T47D (cell line): ENCODE measurements around the gene DACH1.

Source experiments
- DNase-seq, 2 experiments: peaks; one replicate each; pipeline versions ENCODE4 v3.0.0 to v3.0.0-alpha.2; 2011 to 2012; ENCODE audit warnings: low read depth in 1 of 2, low spot score in 1 of 2
- JUND ChIP-seq: IDR thresholded peaks from 2 replicates; pipeline ENCODE4 v1.6.1; 2012; ENCODE audit warnings: low read depth
- in situ Hi-C: cut with HindIII; loops from 2 replicates; pipeline ENCODE4 v1.10.0; 2016; ENCODE audit warnings: low sequenced_read_pairs, low pct_unique_long_range_greater_than_20kb

The DACH1 gene

GRCh38 chr13:71681901-71682613 lies 184.9 kb downstream of the DACH1 start:
- DNase-seq: no peak
- in situ Hi-C loops: no loop called here
- TF ChIP-seq JUND: no peak

GRCh38 chr13:71677124-71677523 lies 189.9 kb downstream of the DACH1 start:
- no peak for DNase-seq
- in situ Hi-C loops: no loop called here
- no peak for TF ChIP-seq JUND

GRCh38 chr13:71672512-71672911 lies 194.5 kb downstream of the DACH1 start:
- TF ChIP-seq JUND: no peak
- in situ Hi-C loops: no loop called here
- DNase-seq: no peak

GRCh38 chr13:71663431-71663830 lies 203.6 kb downstream of the DACH1 start:
- in situ Hi-C loops: no loop called here
- no peak for DNase-seq
- TF ChIP-seq JUND: no peak

- in situ Hi-C loops: no loop called here
These were observed 205.1 kb downstream of the DACH1 start for GRCh38 chr13:71661921-71662320.

GRCh38 chr13:71659404-71659803 lies 207.6 kb downstream of the DACH1 start:
- no peak for DNase-seq
- no peak for TF ChIP-seq JUND
- in situ Hi-C loops: no loop called here

More at GRCh38 chr13:71661921-71662320, 205.1 kb downstream of the DACH1 start:
- DNase-seq: no peak
- no peak for TF ChIP-seq JUND

GRCh38 chr13:71645467-71645866 lies 221.5 kb downstream of the DACH1 start:
- TF ChIP-seq JUND: no peak
- in situ Hi-C loops: no loop called here
- no peak for DNase-seq

- DNase-seq: no peak
- in situ Hi-C loops: no loop called here
- no peak for TF ChIP-seq JUND
These were observed 222.4 kb downstream of the DACH1 start for GRCh38 chr13:71644579-71644978.

GRCh38 chr13:71643448-71643860 lies 223.6 kb downstream of the DACH1 start:
- no peak for DNase-seq
- in situ Hi-C loops: no loop called here
- TF ChIP-seq JUND: no peak

- TF ChIP-seq JUND: no peak
- no peak for DNase-seq
- in situ Hi-C loops: no loop called here
These were observed 228.3 kb downstream of the DACH1 start for GRCh38 chr13:71638751-71639150.

- DNase-seq: no peak
These were observed 232.2 kb downstream of the DACH1 start for GRCh38 chr13:71634602-71635443.

GRCh38 chr13:71634182-71634581 lies 232.8 kb downstream of the DACH1 start:
- in situ Hi-C loops: no loop called here
- TF ChIP-seq JUND: no peak
- no peak for DNase-seq

More at GRCh38 chr13:71634602-71635443, 232.2 kb downstream of the DACH1 start:
- TF ChIP-seq JUND: no peak
- in situ Hi-C loops: no loop called here

GRCh38 chr13:71632721-71633120 lies 234.3 kb downstream of the DACH1 start:
- DNase-seq: peak in 1 of 2 experiments; percentile 0
- in situ Hi-C loops: no loop called here
- TF ChIP-seq JUND: no peak

GRCh38 chr13:71632206-71632605 lies 234.8 kb downstream of the DACH1 start:
- in situ Hi-C loops: no loop called here
- TF ChIP-seq JUND: no peak
- no peak for DNase-seq
